Liver (tissue), 9 donors: ENCODE data around the gene RPUSD1. TPM values are rescaled to one million over a fixed set of nuclear protein-coding genes. Genes with fewer than 3 reads are reported as not detected.

ENCODE experiments used
- DNase-seq: peaks from one replicate; pipeline ENCODE4 v3.0.0-alpha.2; 2017; ENCODE audit warnings: low spot score
- H3K27ac ChIP-seq, 2 donors: one replicate each; pipeline ENCODE4 v1.7.0; 2013; ENCODE audit warnings: inconsistent platforms in 2 of 2, low read length in 2 of 2, control low read depth in 1 of 2, low read depth in 1 of 2, mild to moderate bottlenecking in 1 of 2
- H3K27me3 ChIP-seq, 4 donors: one replicate each; pipeline versions ENCODE4 v1.6.1 to v1.7.0; 2013; ENCODE audit warnings: low read length in 3 of 4, inconsistent platforms in 1 of 4, mild to moderate bottlenecking in 1 of 4, moderate library complexity in 1 of 4; ENCODE audit not compliant: control insufficient read depth in 4 of 4, insufficient read depth in 4 of 4
- H3K36me3 ChIP-seq, 4 donors: one replicate each; pipeline versions ENCODE4 v1.6.1 to v1.7.0; 2013; ENCODE audit warnings: low read length in 3 of 4, mild to moderate bottlenecking in 3 of 4, low read depth in 1 of 4, moderate library complexity in 1 of 4; ENCODE audit not compliant: control insufficient read depth in 4 of 4, insufficient read depth in 3 of 4
- H3K4me1 ChIP-seq, 4 donors: one replicate each; pipeline versions ENCODE4 v1.6.1 to v1.7.0; 2013; ENCODE audit warnings: low read length in 3 of 4, mild to moderate bottlenecking in 3 of 4, moderate library complexity in 1 of 4; ENCODE audit not compliant: control insufficient read depth in 4 of 4, insufficient read depth in 4 of 4
- H3K4me3 ChIP-seq, 3 donors: one replicate each; pipeline versions ENCODE4 v1.6.1 to v1.7.0; 2013; ENCODE audit warnings: low read length in 3 of 3, control low read depth in 1 of 3, low read depth in 1 of 3, mild to moderate bottlenecking in 1 of 3
- H3K9ac ChIP-seq, 2 donors: one replicate each; pipeline ENCODE4 v1.7.0; 2013; ENCODE audit warnings: low read length in 2 of 2, mild to moderate bottlenecking in 2 of 2, moderate library complexity in 2 of 2, control low read depth in 1 of 2, low read depth in 1 of 2
- H3K9me3 ChIP-seq, 4 donors: one replicate each; pipeline versions ENCODE4 v1.6.1 to v1.7.0; 2013; ENCODE audit warnings: low read length in 3 of 4; ENCODE audit not compliant: control insufficient read depth in 4 of 4
- ATF3 ChIP-seq: IDR thresholded peaks from 2 replicates; pipeline ENCODE4 v1.6.1; 2016; ENCODE audit warnings: antibody characterized with exemption
- CTCF ChIP-seq: fragments of 150-350 bp; IDR thresholded peaks from 2 replicates; pipeline ENCODE4 v1.5.1; 2017; ENCODE audit warnings: improper control_type of control experiment, low read depth, low read length; ENCODE audit not compliant: missing input control
- EGR1 ChIP-seq, 2 donors: IDR thresholded peaks; 2 replicates each; pipeline ENCODE4 v1.6.1; 2016 to 2018; ENCODE audit warnings: antibody characterized with exemption in 2 of 2, low read depth in 2 of 2
- FOXA1 ChIP-seq: IDR thresholded peaks from 2 replicates; pipeline ENCODE4 v1.6.1; 2016; ENCODE audit warnings: antibody characterized with exemption
- FOXA2 ChIP-seq: IDR thresholded peaks from 2 replicates; pipeline ENCODE4 v1.6.1; 2016; ENCODE audit warnings: antibody characterized with exemption
- GABPA ChIP-seq, 2 donors: IDR thresholded peaks in 1 of 2; conservative IDR thresholded peaks in 1 of 2; 2 replicates each; pipeline ENCODE4 v1.6.1; 2016; ENCODE audit warnings: antibody characterized with exemption in 2 of 2, mild to moderate bottlenecking in 1 of 2, moderate library complexity in 1 of 2
- HNF4A ChIP-seq, 2 donors: conservative IDR thresholded peaks; 2 replicates each; pipeline ENCODE4 v1.6.1; 2016; ENCODE audit warnings: antibody characterized with exemption in 2 of 2, mild to moderate bottlenecking in 2 of 2
- HNF4G ChIP-seq: IDR thresholded peaks from 2 replicates; pipeline ENCODE4 v1.6.1; 2016; ENCODE audit warnings: antibody characterized with exemption
- JUND ChIP-seq, 2 donors: IDR thresholded peaks; 2 replicates each; pipeline ENCODE4 v1.6.1; 2016; ENCODE audit warnings: antibody characterized with exemption in 2 of 2
- NR2F2 ChIP-seq: IDR thresholded peaks from 2 replicates; pipeline ENCODE4 v1.6.1; 2016; ENCODE audit warnings: antibody characterized with exemption
- RAD21 ChIP-seq, 2 donors: IDR thresholded peaks; 2 replicates each; pipeline ENCODE4 v1.6.1; 2016; ENCODE audit warnings: antibody characterized with exemption in 2 of 2, mild to moderate bottlenecking in 2 of 2
- RXRA ChIP-seq, 2 donors: IDR thresholded peaks; 2 replicates each; pipeline ENCODE4 v1.6.1; 2017 to 2018; ENCODE audit warnings: antibody characterized with exemption in 2 of 2, mild to moderate bottlenecking in 1 of 2
- SP1 ChIP-seq: IDR thresholded peaks from 2 replicates; pipeline ENCODE4 v1.6.1; 2018; ENCODE audit warnings: antibody characterized with exemption, mild to moderate bottlenecking
- TAF1 ChIP-seq: conservative IDR thresholded peaks from 2 replicates; pipeline ENCODE4 v1.6.1; 2016; ENCODE audit warnings: antibody characterized with exemption, mild to moderate bottlenecking
- YY1 ChIP-seq: IDR thresholded peaks from 2 replicates; pipeline ENCODE4 v1.6.1; 2016; ENCODE audit warnings: antibody characterized with exemption, mild to moderate bottlenecking
- WGBS: extraction: QIAGEN DNeasy Blood & Tissue Kit; methylation state at CpG from one replicate; pipeline ENCODE4 v1.1.7; 2013; 5-methylcytosine and 5-hydroxymethylcytosine counted together
- polyA plus RNA-seq, 2 donors: library from polyadenylated mRNA; stranded (reverse) in 1 of 2; unstranded in 1 of 2; fragments of 200-250 nt in 1 of 2; fragments of >200 nt in 1 of 2; fragmentation: Nextera tagmentation in 1 of 2; extraction: Ambion mirVana in 1 of 2; gene quantifications; one replicate each; pipeline versions ENCODE4 v1.2.1 to v1.2.3, GENCODE V29; 2013 to 2015
- total RNA-seq, 2 donors: library from RNA; depleted of rRNA; stranded (reverse); fragments of >200 nt; gene quantifications; one replicate each; pipeline ENCODE4 v1.2.3, GENCODE V29; 2014
- TF ChIP-seq, protein P1 (sequence below): IDR thresholded peaks from 2 replicates; pipeline ENCODE4 v1.6.1; 2016; ENCODE audit warnings: antibody characterized with exemption
- TF ChIP-seq, protein P2 (sequence below): IDR thresholded peaks from 2 replicates; pipeline ENCODE4 v1.6.1; 2016; ENCODE audit warnings: antibody characterized with exemption
- donor health status: healthy.
- donor health status: healthy.
- donor health status: healthy.
- donor health status: healthy.
- donor health status: healthy.

RPUSD1 gene
- total and polyA plus RNA-seq, 4 donors = 4.5 to 10.7 (median 8.9) TPM

DNA sequence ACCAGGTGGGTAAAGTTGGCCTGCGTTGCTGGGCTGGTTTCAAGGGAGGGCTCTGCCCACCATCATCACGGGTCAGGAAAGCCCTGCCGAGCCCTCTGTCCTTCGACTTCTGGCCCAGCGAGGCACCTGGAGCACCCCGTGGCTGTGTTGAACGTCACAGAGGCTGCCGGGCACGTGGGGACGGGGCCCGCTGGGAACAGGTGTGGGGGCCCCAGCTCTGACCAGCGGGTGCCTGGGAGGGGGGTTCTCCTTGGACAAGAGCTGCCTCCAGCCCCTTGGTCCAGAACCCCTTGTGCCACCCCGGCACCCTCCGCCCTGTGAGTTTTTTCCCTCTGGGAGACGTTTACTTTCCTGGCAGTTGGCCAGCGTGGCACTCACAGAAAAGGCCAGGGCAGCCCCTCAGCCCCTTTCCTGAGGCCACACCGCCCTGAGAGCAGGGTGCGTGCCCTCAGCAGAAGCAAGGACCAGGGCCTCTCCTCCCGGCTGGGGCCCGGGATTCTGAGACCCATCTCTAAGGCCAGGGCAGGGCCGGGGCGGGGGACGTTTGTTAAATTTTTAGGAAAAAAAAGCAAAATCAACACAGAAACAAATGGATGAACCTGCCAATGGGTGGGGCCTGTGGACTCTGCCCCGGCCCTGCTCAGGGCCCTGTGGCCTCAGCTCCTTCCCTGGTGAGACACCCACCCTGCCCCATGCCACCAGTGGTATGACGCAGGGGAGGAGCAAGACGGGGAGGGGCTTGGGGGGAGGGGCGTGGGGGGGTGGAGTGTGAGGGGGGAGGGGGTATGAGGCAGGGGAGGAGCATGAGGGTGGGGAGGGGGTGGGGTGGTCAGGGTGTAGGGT, 43.6 kb upstream of the RPUSD1 start (continued):
- no peak for TF ChIP-seq YY1
- TF ChIP-seq ATF3 = no peak
- TF ChIP-seq FOXA2 = no peak
- TF ChIP-seq, protein P1, sequence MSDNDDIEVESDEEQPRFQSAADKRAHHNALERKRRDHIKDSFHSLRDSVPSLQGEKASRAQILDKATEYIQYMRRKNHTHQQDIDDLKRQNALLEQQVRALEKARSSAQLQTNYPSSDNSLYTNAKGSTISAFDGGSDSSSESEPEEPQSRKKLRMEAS = no peak
- TF ChIP-seq JUND (IDR thresholded peaks at IDR 0.05) = no peak

GRCh38 chr16:830871-831570, 42.8 kb upstream of the RPUSD1 start:
- Histone ChIP-seq H3K36me3 (no peaks in the 10 kb centered on the region), H3K4me1 (no peaks in the 10 kb centered on the region), H3K4me3 (no peak overlapping the region), H3K9me3 (peaks cover 0 to 6% (median 5%) of the 10 kb centered on the region in 4 donors), H3K27me3 (no peaks in the 10 kb centered on the region), H3K9ac (no peak overlapping the region), H3K27ac (no peak overlapping the region)
- WGBS = 74% methylated on average over 24 of the region's 24 CpGs
- TF ChIP-seq RXRA (IDR thresholded peaks at IDR 0.05) = no peak
- no peak for TF ChIP-seq JUND (IDR thresholded peaks at IDR 0.05)
- TF ChIP-seq TAF1 = no peak
- no peak for TF ChIP-seq RAD21 (IDR thresholded peaks at IDR 0.05)
- no peak for TF ChIP-seq ATF3
- no peak for TF ChIP-seq SP1
- TF ChIP-seq FOXA1 = no peak
- no peak for TF ChIP-seq GABPA (IDR thresholded peaks at IDR 0.05 in 1 of 2, conservative IDR thresholded peaks at IDR 0.05 in 1 of 2)
- TF ChIP-seq, protein P1 = no peak
- no peak for TF ChIP-seq YY1
- TF ChIP-seq CTCF = no peak
- no peak for TF ChIP-seq EGR1 (IDR thresholded peaks at IDR 0.05; ENCODE audit: low read depth in 2 of 2)
- no peak for TF ChIP-seq HNF4A (conservative IDR thresholded peaks at IDR 0.05)
- no peak for TF ChIP-seq HNF4G
- no peak for DNase-seq

DNA sequence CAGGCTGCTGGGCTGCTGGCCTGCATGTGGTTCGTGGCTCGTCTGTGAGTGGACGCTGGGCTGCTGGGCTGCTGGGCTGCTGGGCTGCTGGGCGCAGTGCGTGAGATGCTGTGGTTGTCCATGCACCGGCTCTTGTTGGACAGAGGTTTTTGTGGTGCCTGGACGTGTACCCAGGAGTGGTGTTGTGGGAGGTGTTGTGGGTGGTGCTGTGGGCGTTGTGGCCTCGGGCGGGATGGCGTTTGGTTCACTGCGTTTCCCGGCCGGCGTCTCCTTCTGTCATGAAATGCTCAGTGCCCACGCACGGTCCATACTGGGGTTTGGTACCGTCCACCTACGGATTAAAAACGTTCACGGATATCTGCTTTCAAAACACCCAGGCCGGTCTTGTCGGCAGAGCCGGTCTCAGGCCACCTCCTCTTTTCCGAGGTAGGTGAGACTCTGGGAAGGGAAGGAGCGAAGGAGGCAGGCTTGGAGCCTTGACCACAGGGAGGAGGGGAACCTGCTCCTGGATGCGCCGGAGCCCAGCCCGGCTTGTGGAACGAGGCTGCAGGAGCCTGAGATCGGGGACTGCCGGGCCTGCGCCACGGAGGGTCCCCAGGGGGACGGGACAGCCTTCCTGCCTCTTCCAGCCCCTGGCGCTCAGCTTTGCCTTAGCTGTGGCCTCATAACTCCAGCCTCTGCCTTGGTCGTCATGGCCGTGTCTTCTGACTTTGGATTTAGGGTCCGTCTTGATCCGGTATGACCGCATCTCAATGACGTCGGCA, 42.1 kb upstream of the RPUSD1 start:
- Histone ChIP-seq H3K9me3 (no peaks in the 10 kb centered on the region), H3K27me3 (no peaks in the 10 kb centered on the region), H3K4me1 (no peaks in the 10 kb centered on the region), H3K36me3 (no peaks in the 10 kb centered on the region), H3K4me3 (no peak overlapping the region), H3K9ac (no peak overlapping the region), H3K27ac (no peak overlapping the region)
- 88% methylated on average over 43 of the region's 43 CpGs for WGBS
- DNase-seq = no peak
- no peak for TF ChIP-seq NR2F2
- no peak for TF ChIP-seq FOXA2
- no peak for TF ChIP-seq EGR1 (IDR thresholded peaks at IDR 0.05; ENCODE audit: low read depth in 2 of 2)
- no peak for TF ChIP-seq GABPA (IDR thresholded peaks at IDR 0.05 in 1 of 2, conservative IDR thresholded peaks at IDR 0.05 in 1 of 2)
- TF ChIP-seq CTCF = no peak
- TF ChIP-seq, protein P2, sequence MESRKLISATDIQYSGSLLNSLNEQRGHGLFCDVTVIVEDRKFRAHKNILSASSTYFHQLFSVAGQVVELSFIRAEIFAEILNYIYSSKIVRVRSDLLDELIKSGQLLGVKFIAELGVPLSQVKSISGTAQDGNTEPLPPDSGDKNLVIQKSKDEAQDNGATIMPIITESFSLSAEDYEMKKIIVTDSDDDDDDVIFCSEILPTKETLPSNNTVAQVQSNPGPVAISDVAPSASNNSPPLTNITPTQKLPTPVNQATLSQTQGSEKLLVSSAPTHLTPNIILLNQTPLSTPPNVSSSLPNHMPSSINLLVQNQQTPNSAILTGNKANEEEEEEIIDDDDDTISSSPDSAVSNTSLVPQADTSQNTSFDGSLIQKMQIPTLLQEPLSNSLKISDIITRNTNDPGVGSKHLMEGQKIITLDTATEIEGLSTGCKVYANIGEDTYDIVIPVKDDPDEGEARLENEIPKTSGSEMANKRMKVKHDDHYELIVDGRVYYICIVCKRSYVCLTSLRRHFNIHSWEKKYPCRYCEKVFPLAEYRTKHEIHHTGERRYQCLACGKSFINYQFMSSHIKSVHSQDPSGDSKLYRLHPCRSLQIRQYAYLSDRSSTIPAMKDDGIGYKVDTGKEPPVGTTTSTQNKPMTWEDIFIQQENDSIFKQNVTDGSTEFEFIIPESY = no peak
- TF ChIP-seq HNF4G = no peak
- TF ChIP-seq HNF4A (conservative IDR thresholded peaks at IDR 0.05) = no peak
- TF ChIP-seq JUND (IDR thresholded peaks at IDR 0.05) = no peak
- TF ChIP-seq, protein P1 = no peak
